Measurements from ENCODE around the gene HILPDA. TPM values are rescaled to one million over a fixed set of nuclear protein-coding genes. Genes with fewer than 3 reads are reported as not detected.

Gene HILPDA

Small RNA genes within 50 kb of the gene (small RNA-seq; reads per million reads assigned to genes)
- gene AC010655.1 (ENCODE audit: low read depth) (not detected), gene AC010655.2 (ENCODE audit: low read depth) (not detected), gene RF00017 (ENCODE audit: low read depth) (not detected), gene RNU7-54P (ENCODE audit: low read depth) (not detected)
